Testis (tissue), 3 donors: ENCODE data around the gene UBAP2. TPM values are rescaled to one million over a fixed set of nuclear protein-coding genes. Genes with fewer than 3 reads are reported as not detected.
"Not testable (repeated sequence)": the region's sequence is repeated elsewhere in the genome, so short reads cannot be mapped to it uniquely, and the experiment has no call there.

ENCODE experiments used
- DNase-seq: peaks from one replicate; pipeline ENCODE4 v3.0.0-alpha.2; 2019
- H3K27ac ChIP-seq, 2 donors: fragments of 200-600 bp; sonication (generic); one replicate each; pipeline ENCODE4 v1.5.1; 2019
- H3K27me3 ChIP-seq: fragments of 200-600 bp; sonication (generic); one replicate; pipeline ENCODE4 v1.5.1; 2019
- H3K36me3 ChIP-seq: fragments of 200-600 bp; sonication (generic); one replicate; pipeline ENCODE4 v1.5.1; 2017; ENCODE audit warnings: low read depth; ENCODE audit errors: missing control alignments
- H3K4me1 ChIP-seq: fragments of 200-600 bp; sonication (generic); one replicate; pipeline ENCODE4 v1.5.1; 2019
- H3K4me3 ChIP-seq, 2 donors: fragments of 200-600 bp; sonication (generic); one replicate each; pipeline ENCODE4 v1.5.1; 2017 to 2019
- H3K9me3 ChIP-seq: fragments of 200-600 bp; sonication (generic); one replicate; pipeline ENCODE4 v1.5.1; 2017
- POLR2A ChIP-seq: fragments of 450-650 bp; IDR thresholded peaks from one replicate; pipeline ENCODE4 v1.6.1; 2017; ENCODE audit warnings: antibody characterized with exemption, mild to moderate bottlenecking, moderate library complexity
- WGBS, 2 donors: methylation state at CpG; one replicate each; pipeline ENCODE4 v1.1.5; 2018; 5-methylcytosine and 5-hydroxymethylcytosine counted together
- intact Hi-C: fragments of 100-400 bp; cut with DNase I; formaldehyde crosslinking; loops from one replicate; pipeline ENCODE4 v1.15.1; 2023; ENCODE audit warnings: low total_unique reads
- polyA plus RNA-seq: library from polyadenylated mRNA; stranded (reverse); fragments of 350-450 nt; fragmentation: Illumina TruSeq; extraction: RNeasy Lipid Tissue Mini Kit (QIAGEN cat#74804); gene quantifications from one replicate; pipeline ENCODE4 v1.2.3, GENCODE V29; 2014; ENCODE audit warnings: low read depth, low replicate concordance; ENCODE audit not compliant: insufficient read depth
- total RNA-seq, 2 donors: library from RNA; depleted of rRNA; stranded (reverse); fragments of >200 nt; gene quantifications; one replicate each; pipeline ENCODE4 v1.2.3, GENCODE V29; 2016
- TF ChIP-seq, protein P1 (sequence below), 3 experiments: fragments of 450-650 bp in 2 of 3; fragments of 200-600 bp in 1 of 3; sonication (generic) in 1 of 3; IDR thresholded peaks; one replicate each; pipeline ENCODE4 v1.5.1; 2016 to 2019; ENCODE audit warnings: antibody characterized with exemption in 3 of 3, mild to moderate bottlenecking in 2 of 3, moderate library complexity in 1 of 3

UBAP2 gene
- total and polyA plus RNA-seq, 3 donors from 2014 or later: 72.1 to 94.2 (median 78.5) TPM

DNA sequence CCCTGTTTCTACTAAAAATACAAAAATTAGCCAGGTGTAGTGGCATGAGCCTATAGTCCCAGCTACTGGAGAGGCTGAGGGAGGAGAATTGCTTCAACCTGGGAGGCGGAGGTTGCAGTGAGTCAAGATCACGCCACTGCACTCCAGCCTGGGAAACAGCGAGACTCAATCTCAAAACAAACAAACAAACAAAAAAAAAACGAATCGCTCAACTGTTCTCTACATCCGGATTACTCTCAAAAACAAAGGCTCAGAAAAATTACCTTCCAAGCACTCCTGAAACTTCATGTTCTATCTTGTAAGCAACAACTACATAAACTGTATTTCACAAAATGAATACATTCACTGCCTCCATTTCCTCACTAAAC, 14.0 kb downstream of the UBAP2 start:
- intact Hi-C loops: no loop called here
- Histone ChIP-seq H3K4me3 (no peak overlapping the region), H3K27me3 (no peaks in the 10 kb centered on the region), H3K27ac (no peak overlapping the region), H3K36me3 (no peaks in the 10 kb centered on the region), H3K4me1 (no peaks in the 10 kb centered on the region), H3K9me3 (no peaks in the 10 kb centered on the region)
- DNase-seq: no peak
- TF ChIP-seq POLR2A: no peak
- 85 to 89% methylated on average over 6 of the region's 6 CpGs for WGBS, 2 donors

DNA sequence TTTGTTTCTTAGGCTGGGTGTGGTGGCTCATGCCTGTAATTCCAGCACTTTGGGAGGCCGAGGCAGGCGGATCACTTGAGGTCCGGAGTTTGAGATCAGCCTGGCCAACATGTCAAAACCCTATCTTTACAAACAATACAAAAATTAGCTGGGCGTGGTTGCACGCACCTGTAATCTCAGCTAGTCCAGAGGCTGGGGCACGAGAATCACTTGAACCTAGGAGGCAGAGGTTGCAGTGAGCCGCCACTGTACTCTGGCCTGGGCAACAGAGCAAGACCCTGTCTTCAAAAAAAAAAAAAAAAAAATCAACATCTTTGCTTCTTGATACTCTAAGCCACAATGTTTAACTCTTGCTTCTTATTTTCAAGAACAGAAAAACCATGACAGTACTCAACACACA, 16.1 kb downstream of the UBAP2 start:
- H3K27ac ChIP-seq: no peak overlapping the region
- no peak for DNase-seq
- intact Hi-C loops: no loop called here

DNA sequence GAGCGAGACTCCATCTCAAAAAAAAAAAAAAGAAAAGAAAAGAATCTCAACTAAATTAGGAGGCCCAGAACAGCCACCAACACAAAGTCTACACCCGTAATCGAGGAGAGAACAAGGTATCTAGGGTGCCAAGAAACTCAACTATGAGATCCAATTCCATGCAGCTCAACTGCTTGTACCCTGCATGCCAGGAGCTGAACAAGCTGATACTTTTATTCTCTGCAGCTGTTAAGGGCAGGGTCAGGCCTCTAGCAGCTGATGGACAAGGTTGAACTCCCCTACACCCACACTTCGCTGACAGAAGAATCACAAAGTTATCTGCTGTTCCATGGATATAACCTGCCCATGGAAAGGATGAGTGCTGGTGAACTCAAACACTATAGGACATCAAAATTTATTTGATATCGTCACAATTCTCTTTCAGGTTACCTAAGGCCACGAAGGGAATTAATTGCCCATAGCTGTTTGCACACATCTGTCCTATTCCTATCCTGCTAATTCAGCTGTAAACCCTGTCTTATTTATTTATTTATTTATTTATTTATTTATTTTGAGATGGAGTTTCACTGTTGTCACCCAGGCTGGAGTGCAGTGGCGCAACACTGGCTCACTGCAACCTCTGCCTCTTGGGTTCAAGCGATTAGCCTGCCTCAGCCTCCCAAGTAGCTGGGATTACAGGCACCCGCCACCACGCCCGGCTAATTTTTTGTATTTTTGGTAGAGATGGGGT, 20.7 kb downstream of the UBAP2 start:
- intact Hi-C loops: no loop called here
- no peak for TF ChIP-seq POLR2A
- TF ChIP-seq, protein P1, sequence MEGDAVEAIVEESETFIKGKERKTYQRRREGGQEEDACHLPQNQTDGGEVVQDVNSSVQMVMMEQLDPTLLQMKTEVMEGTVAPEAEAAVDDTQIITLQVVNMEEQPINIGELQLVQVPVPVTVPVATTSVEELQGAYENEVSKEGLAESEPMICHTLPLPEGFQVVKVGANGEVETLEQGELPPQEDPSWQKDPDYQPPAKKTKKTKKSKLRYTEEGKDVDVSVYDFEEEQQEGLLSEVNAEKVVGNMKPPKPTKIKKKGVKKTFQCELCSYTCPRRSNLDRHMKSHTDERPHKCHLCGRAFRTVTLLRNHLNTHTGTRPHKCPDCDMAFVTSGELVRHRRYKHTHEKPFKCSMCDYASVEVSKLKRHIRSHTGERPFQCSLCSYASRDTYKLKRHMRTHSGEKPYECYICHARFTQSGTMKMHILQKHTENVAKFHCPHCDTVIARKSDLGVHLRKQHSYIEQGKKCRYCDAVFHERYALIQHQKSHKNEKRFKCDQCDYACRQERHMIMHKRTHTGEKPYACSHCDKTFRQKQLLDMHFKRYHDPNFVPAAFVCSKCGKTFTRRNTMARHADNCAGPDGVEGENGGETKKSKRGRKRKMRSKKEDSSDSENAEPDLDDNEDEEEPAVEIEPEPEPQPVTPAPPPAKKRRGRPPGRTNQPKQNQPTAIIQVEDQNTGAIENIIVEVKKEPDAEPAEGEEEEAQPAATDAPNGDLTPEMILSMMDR (IDR thresholded peaks at IDR 0.05): no peak
- Histone ChIP-seq H3K9me3 (no peaks in the 10 kb centered on the region), H3K27ac (no peak overlapping the region), H3K27me3 (no peaks in the 10 kb centered on the region), H3K4me1 (peaks cover 10% of the 10 kb centered on the region), H3K4me3 (no peak overlapping the region), H3K36me3 (no peaks in the 10 kb centered on the region)
- 85 to 90% methylated on average over 11 of the region's 11 CpGs for WGBS, 2 donors
- no peak for DNase-seq

More for the DNA sequence above, 16.1 kb downstream of the UBAP2 start:
- TF ChIP-seq, protein P1 (IDR thresholded peaks at IDR 0.05): no peak
- H3K4me3 ChIP-seq: no peak overlapping the region
- H3K4me1 ChIP-seq: no peaks in the 10 kb centered on the region
- H3K27me3 ChIP-seq: no peaks in the 10 kb centered on the region
- H3K36me3 ChIP-seq: no peaks in the 10 kb centered on the region
- no peaks in the 10 kb centered on the region for H3K9me3 ChIP-seq
- 91 to 97% methylated on average over 7 of the region's 7 CpGs for WGBS, 2 donors

DNA sequence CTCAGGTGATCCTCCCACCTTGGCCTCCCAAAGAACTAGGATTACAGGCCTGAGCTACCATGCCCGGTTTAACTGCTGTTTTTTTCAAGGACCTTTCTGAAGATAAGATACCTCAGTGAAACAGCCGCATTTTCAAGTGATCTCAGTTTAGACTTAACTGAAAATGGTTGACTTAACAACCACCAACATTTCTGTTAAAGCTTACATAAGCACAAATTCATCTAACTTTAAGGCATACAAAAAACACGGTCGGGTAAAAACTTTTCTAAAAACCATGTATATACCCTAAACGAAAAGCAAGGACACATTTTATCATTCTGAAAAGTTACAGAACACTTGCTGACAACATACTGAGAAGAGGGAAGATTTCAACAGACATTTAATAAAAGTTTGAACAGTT, 22.9 kb downstream of the UBAP2 start:
- H3K27ac ChIP-seq: peak overlapping the region; percentile 59 to 73
- peaks cover 10% of the 10 kb centered on the region for H3K4me1 ChIP-seq
- WGBS, 2 donors: 56 to 66% methylated on average over 5 of the region's 5 CpGs
- TF ChIP-seq POLR2A: no peak
- TF ChIP-seq, protein P1 (IDR thresholded peaks at IDR 0.05): no peak
- intact Hi-C loops: no loop called here
- no peaks in the 10 kb centered on the region for H3K27me3 ChIP-seq
- no peaks in the 10 kb centered on the region for H3K36me3 ChIP-seq
- H3K9me3 ChIP-seq: no peaks in the 10 kb centered on the region
- H3K4me3 ChIP-seq: no peak overlapping the region
- no peak for DNase-seq

DNA sequence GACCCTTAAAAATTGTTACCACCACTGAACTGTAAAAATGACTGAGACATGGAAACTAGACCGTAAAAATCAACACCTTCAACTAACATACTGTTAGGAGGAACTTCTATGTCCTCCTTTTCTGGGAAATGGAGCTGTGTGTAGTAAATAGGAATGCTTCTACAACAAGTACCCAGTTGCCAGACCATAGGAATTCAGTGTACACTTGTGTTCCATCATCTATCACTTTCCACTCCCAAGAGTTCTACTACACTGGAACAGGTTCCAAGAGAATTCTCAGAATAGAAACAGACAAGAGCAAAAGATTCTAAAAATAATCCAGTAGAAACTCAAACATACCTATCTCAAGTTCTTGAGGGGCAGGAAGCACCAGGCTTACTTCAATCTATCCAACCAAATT, 23.6 kb downstream of the UBAP2 start:
- H3K27me3 ChIP-seq: no peaks in the 10 kb centered on the region
- no peak overlapping the region for H3K4me3 ChIP-seq
- no peaks in the 10 kb centered on the region for H3K36me3 ChIP-seq
- H3K9me3 ChIP-seq: no peaks in the 10 kb centered on the region
- intact Hi-C loops: no loop called here
- H3K27ac ChIP-seq: peak overlapping the region; percentile 59 to 73
- WGBS, 2 donors: 61 to 63% methylated on average over 1 of the region's 1 CpG
- peaks cover 10% of the 10 kb centered on the region for H3K4me1 ChIP-seq
- DNase-seq: no peak
- TF ChIP-seq, protein P1 (IDR thresholded peaks at IDR 0.05): no peak
- no peak for TF ChIP-seq POLR2A

DNA sequence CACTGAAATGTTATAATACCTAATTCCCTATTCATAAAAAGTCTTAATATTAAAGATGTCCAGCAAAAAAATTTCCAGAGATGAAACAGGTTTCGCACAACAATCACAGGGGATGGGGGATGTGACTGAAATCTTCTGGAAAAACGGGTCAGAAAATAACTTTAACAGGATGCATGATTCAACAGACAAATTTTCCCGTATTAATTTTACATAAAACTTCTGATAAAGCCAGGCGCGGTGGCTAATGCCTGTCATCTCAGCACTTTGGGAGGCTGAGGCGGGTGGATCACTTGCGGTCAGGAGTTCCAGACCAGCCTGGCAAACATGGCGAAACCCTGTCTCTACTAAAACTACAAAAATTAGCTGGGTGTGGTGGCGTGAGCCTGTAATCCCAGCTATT, 24.2 kb downstream of the UBAP2 start:
- H3K4me3 ChIP-seq, DNase-seq, H3K27me3 ChIP-seq, intact Hi-C loops, H3K4me1 ChIP-seq, H3K9me3 ChIP-seq, H3K36me3 ChIP-seq: not testable (repeated sequence)
- WGBS, 2 donors: 90 to 91% methylated on average over 9 of the region's 9 CpGs
- peak overlapping the region in 1 of 2 donors; percentile 59 for H3K27ac ChIP-seq
